Measurements from ENCODE around the gene ENTPD8. TPM values are rescaled to one million over a fixed set of nuclear protein-coding genes. Genes with fewer than 3 reads are reported as not detected.

The ENTPD8 gene
- total and polyA plus RNA-seq, 2 of the 13 experiments (the other 11 are each of a cell fraction or from before 2014, with no cell fraction given) = 0.26 to 0.44 TPM

DNA sequence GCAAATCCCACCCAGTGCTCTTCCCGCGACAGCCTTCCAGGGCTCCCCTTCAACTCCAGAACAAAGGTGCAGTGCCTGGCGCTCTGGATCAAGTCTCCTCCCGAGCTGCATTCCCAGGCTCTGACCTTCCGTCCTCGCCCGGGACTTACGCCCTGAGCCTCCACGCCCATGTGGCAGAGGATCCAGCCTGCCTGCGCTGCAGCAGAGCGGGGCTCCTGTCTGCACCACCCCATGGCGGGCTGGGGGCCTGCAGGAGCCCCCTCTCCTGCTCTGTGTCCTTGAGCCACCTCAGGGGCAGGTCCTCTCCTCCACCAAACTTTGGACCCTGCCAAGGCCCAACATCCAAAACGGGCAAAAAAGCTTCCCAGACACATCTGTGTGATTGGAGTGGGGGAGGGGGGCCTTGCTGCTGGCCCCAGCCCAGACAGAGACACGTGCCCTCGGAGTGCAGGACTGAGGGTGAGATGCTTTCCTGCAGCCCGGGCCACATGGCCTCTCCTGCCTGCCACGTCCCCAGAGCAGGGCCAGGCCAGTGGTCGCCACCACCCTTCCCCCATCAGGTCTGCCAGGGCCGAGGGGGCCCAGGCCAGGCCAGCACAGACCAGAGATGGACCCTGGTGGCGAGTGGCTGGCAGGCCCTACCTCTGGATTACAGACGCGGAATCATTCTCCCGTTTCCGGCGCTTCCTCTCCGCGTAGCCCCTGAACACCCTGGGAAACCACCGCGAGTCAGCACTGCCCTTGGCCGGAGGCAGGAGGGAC lies 13.6 kb upstream of the ENTPD8 start (continued):
- TF ChIP-seq, protein P1, sequence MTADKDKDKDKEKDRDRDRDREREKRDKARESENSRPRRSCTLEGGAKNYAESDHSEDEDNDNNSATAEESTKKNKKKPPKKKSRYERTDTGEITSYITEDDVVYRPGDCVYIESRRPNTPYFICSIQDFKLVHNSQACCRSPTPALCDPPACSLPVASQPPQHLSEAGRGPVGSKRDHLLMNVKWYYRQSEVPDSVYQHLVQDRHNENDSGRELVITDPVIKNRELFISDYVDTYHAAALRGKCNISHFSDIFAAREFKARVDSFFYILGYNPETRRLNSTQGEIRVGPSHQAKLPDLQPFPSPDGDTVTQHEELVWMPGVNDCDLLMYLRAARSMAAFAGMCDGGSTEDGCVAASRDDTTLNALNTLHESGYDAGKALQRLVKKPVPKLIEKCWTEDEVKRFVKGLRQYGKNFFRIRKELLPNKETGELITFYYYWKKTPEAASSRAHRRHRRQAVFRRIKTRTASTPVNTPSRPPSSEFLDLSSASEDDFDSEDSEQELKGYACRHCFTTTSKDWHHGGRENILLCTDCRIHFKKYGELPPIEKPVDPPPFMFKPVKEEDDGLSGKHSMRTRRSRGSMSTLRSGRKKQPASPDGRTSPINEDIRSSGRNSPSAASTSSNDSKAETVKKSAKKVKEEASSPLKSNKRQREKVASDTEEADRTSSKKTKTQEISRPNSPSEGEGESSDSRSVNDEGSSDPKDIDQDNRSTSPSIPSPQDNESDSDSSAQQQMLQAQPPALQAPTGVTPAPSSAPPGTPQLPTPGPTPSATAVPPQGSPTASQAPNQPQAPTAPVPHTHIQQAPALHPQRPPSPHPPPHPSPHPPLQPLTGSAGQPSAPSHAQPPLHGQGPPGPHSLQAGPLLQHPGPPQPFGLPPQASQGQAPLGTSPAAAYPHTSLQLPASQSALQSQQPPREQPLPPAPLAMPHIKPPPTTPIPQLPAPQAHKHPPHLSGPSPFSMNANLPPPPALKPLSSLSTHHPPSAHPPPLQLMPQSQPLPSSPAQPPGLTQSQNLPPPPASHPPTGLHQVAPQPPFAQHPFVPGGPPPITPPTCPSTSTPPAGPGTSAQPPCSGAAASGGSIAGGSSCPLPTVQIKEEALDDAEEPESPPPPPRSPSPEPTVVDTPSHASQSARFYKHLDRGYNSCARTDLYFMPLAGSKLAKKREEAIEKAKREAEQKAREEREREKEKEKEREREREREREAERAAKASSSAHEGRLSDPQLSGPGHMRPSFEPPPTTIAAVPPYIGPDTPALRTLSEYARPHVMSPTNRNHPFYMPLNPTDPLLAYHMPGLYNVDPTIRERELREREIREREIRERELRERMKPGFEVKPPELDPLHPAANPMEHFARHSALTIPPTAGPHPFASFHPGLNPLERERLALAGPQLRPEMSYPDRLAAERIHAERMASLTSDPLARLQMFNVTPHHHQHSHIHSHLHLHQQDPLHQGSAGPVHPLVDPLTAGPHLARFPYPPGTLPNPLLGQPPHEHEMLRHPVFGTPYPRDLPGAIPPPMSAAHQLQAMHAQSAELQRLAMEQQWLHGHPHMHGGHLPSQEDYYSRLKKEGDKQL (CRISPR knock-in tag; IDR thresholded peaks at IDR 0.05; ENCODE audit: low read depth) = 0 out of 2 replicates have a peak, but pooled peaks have one; percentile 38
- TF ChIP-seq, protein P2, sequence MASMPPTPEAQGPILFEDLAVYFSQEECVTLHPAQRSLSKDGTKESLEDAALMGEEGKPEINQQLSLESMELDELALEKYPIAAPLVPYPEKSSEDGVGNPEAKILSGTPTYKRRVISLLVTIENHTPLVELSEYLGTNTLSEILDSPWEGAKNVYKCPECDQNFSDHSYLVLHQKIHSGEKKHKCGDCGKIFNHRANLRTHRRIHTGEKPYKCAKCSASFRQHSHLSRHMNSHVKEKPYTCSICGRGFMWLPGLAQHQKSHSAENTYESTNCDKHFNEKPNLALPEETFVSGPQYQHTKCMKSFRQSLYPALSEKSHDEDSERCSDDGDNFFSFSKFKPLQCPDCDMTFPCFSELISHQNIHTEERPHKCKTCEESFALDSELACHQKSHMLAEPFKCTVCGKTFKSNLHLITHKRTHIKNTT (CRISPR knock-in tag; IDR thresholded peaks at IDR 0.05) = no peak
- TF ChIP-seq ZNF577 (CRISPR knock-in tag; IDR thresholded peaks at IDR 0.05; ENCODE audit: borderline replicate concordance, low read depth) = no peak
- TF ChIP-seq ZNF564 (CRISPR knock-in tag; IDR thresholded peaks at IDR 0.05) = 0 out of 2 replicates have a peak, but pooled peaks have one; percentile 38
- peak; percentile 65; the same call in 1 of the 2 replicates for TF ChIP-seq NR2C2 (CRISPR knock-in tag; IDR thresholded peaks at IDR 0.05; ENCODE audit: borderline replicate concordance)
- peak; percentile 67; the same call in 1 of the 2 replicates for TF ChIP-seq ELF3 (CRISPR knock-in tag; IDR thresholded peaks at IDR 0.05)
- TF ChIP-seq, protein P3, sequence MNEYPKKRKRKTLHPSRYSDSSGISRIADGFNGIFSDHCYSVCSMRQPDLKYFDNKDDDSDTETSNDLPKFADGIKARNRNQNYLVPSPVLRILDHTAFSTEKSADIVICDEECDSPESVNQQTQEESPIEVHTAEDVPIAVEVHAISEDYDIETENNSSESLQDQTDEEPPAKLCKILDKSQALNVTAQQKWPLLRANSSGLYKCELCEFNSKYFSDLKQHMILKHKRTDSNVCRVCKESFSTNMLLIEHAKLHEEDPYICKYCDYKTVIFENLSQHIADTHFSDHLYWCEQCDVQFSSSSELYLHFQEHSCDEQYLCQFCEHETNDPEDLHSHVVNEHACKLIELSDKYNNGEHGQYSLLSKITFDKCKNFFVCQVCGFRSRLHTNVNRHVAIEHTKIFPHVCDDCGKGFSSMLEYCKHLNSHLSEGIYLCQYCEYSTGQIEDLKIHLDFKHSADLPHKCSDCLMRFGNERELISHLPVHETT (CRISPR knock-in tag; conservative IDR thresholded peaks at IDR 0.05) = peak; percentile 62
- TF ChIP-seq, protein P4, sequence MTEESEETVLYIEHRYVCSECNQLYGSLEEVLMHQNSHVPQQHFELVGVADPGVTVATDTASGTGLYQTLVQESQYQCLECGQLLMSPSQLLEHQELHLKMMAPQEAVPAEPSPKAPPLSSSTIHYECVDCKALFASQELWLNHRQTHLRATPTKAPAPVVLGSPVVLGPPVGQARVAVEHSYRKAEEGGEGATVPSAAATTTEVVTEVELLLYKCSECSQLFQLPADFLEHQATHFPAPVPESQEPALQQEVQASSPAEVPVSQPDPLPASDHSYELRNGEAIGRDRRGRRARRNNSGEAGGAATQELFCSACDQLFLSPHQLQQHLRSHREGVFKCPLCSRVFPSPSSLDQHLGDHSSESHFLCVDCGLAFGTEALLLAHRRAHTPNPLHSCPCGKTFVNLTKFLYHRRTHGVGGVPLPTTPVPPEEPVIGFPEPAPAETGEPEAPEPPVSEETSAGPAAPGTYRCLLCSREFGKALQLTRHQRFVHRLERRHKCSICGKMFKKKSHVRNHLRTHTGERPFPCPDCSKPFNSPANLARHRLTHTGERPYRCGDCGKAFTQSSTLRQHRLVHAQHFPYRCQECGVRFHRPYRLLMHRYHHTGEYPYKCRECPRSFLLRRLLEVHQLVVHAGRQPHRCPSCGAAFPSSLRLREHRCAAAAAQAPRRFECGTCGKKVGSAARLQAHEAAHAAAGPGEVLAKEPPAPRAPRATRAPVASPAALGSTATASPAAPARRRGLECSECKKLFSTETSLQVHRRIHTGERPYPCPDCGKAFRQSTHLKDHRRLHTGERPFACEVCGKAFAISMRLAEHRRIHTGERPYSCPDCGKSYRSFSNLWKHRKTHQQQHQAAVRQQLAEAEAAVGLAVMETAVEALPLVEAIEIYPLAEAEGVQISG (CRISPR knock-in tag; IDR thresholded peaks at IDR 0.05) = peak; percentile 71
- peak; percentile 81 for TF ChIP-seq TEAD3 (CRISPR knock-in tag; optimal IDR thresholded peaks at IDR 0.05; ENCODE audit: borderline replicate concordance)
- TF ChIP-seq, protein P5, sequence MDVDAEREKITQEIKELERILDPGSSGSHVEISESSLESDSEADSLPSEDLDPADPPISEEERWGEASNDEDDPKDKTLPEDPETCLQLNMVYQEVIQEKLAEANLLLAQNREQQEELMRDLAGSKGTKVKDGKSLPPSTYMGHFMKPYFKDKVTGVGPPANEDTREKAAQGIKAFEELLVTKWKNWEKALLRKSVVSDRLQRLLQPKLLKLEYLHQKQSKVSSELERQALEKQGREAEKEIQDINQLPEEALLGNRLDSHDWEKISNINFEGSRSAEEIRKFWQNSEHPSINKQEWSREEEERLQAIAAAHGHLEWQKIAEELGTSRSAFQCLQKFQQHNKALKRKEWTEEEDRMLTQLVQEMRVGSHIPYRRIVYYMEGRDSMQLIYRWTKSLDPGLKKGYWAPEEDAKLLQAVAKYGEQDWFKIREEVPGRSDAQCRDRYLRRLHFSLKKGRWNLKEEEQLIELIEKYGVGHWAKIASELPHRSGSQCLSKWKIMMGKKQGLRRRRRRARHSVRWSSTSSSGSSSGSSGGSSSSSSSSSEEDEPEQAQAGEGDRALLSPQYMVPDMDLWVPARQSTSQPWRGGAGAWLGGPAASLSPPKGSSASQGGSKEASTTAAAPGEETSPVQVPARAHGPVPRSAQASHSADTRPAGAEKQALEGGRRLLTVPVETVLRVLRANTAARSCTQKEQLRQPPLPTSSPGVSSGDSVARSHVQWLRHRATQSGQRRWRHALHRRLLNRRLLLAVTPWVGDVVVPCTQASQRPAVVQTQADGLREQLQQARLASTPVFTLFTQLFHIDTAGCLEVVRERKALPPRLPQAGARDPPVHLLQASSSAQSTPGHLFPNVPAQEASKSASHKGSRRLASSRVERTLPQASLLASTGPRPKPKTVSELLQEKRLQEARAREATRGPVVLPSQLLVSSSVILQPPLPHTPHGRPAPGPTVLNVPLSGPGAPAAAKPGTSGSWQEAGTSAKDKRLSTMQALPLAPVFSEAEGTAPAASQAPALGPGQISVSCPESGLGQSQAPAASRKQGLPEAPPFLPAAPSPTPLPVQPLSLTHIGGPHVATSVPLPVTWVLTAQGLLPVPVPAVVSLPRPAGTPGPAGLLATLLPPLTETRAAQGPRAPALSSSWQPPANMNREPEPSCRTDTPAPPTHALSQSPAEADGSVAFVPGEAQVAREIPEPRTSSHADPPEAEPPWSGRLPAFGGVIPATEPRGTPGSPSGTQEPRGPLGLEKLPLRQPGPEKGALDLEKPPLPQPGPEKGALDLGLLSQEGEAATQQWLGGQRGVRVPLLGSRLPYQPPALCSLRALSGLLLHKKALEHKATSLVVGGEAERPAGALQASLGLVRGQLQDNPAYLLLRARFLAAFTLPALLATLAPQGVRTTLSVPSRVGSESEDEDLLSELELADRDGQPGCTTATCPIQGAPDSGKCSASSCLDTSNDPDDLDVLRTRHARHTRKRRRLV (CRISPR knock-in tag; IDR thresholded peaks at IDR 0.05) = peak; percentile 69
